ENCODE data around the gene RUBCNL.

GRCh38 chr13:46387064-46387851 is at the start of gene RUBCNL:
- TF ChIP-seq CEBPB (IDR thresholded peaks at IDR 0.05; ENCODE audit: low read depth, low read length) (no peak), MAFK (IDR thresholded peaks at IDR 0.05; ENCODE audit: low read depth, low read length) (no peak)

Data from H1 (cell line).